Measurements from ENCODE around the gene NPM3.

Gene NPM3

GRCh38 chr10:101761226-101761625 is 22.0 kb downstream of the NPM3 start:
- H3K79me2 ChIP-seq (ENCODE audit: low read length) = no peaks in the 10 kb centered on the region
- no peaks in the 10 kb centered on the region for H3K9me2 ChIP-seq (replicated peaks; ENCODE audit: insufficient read depth, low read length)
- no peak overlapping the region for H3K4me2 ChIP-seq (ENCODE audit: low read depth, low read length)
- DNase-seq = no peak
- H3K9me3 ChIP-seq (replicated peaks; ENCODE audit: insufficient read depth, low read length) = no peaks in the 10 kb centered on the region
- H3K36me3 ChIP-seq (replicated peaks; ENCODE audit: insufficient read depth, low read length) = no peaks in the 10 kb centered on the region
- no peaks in the 10 kb centered on the region; the same call in 1 of the 2 replicates for H3K27me3 ChIP-seq (replicated peaks; ENCODE audit: insufficient read depth, low read length)
- no peak overlapping the region for H2AFZ ChIP-seq (ENCODE audit: low read length)
- TF ChIP-seq CTCF (IDR thresholded peaks at IDR 0.05; ENCODE audit: low read length) (no peak), EZH2 (optimal IDR thresholded peaks at IDR 0.05; ENCODE audit: low read depth, low read length) (no peak), EZH2phosphoT487 (IDR thresholded peaks at IDR 0.05; ENCODE audit: low read length) (no peak)
- H3K27ac ChIP-seq (ENCODE audit: low read length) = no peak overlapping the region
- H4K20me1 ChIP-seq (ENCODE audit: insufficient read depth, low read length) = no peaks in the 10 kb centered on the region
- H3F3A ChIP-seq (ENCODE audit: insufficient read depth, low read length) = no peaks in the 10 kb centered on the region
- no peak overlapping the region for H3K9ac ChIP-seq (ENCODE audit: low read length)
- H3K4me3 ChIP-seq (ENCODE audit: low read length) = no peak overlapping the region
- H3K4me1 ChIP-seq (ENCODE audit: low read length) = no peaks in the 10 kb centered on the region

- TF ChIP-seq EZH2 (optimal IDR thresholded peaks at IDR 0.05; ENCODE audit: low read depth, low read length) (no peak), EZH2phosphoT487 (IDR thresholded peaks at IDR 0.05; ENCODE audit: low read length) (no peak), CTCF (IDR thresholded peaks at IDR 0.05; ENCODE audit: low read length) (no peak)
- H3K4me3 ChIP-seq (ENCODE audit: low read length) = no peak overlapping the region
- no peak for DNase-seq
- H3K9me3 ChIP-seq (replicated peaks; ENCODE audit: insufficient read depth, low read length) = no peaks in the 10 kb centered on the region
- H3K36me3 ChIP-seq (replicated peaks; ENCODE audit: insufficient read depth, low read length) = no peaks in the 10 kb centered on the region
- H3K4me2 ChIP-seq (ENCODE audit: low read depth, low read length) = no peak overlapping the region
- no peaks in the 10 kb centered on the region for H3K4me1 ChIP-seq (ENCODE audit: low read length)
- H3K79me2 ChIP-seq (ENCODE audit: low read length) = no peaks in the 10 kb centered on the region
- no peaks in the 10 kb centered on the region for H3F3A ChIP-seq (ENCODE audit: insufficient read depth, low read length)
- H3K9ac ChIP-seq (ENCODE audit: low read length) = no peak overlapping the region
- no peak overlapping the region for H3K27ac ChIP-seq (ENCODE audit: low read length)
- no peaks in the 10 kb centered on the region for H3K9me2 ChIP-seq (replicated peaks; ENCODE audit: insufficient read depth, low read length)
- H3K27me3 ChIP-seq (replicated peaks; ENCODE audit: insufficient read depth, low read length) = no peaks in the 10 kb centered on the region; the same call in 1 of the 2 replicates
- H4K20me1 ChIP-seq (ENCODE audit: insufficient read depth, low read length) = no peaks in the 10 kb centered on the region
- H2AFZ ChIP-seq (ENCODE audit: low read length) = no peak overlapping the region
Observed at GRCh38 chr10:101760510-101760909, 22.7 kb downstream of the NPM3 start.

GRCh38 chr10:101759309-101760247 is 23.7 kb downstream of the NPM3 start:
- H3F3A ChIP-seq (ENCODE audit: insufficient read depth, low read length) = no peaks in the 10 kb centered on the region
- no peaks in the 10 kb centered on the region for H3K36me3 ChIP-seq (replicated peaks; ENCODE audit: insufficient read depth, low read length)
- no peak for DNase-seq
- no peak overlapping the region for H2AFZ ChIP-seq (ENCODE audit: low read length)
- H3K4me3 ChIP-seq (ENCODE audit: low read length) = no peak overlapping the region
- H3K27me3 ChIP-seq (replicated peaks; ENCODE audit: insufficient read depth, low read length) = no peaks in the 10 kb centered on the region; the same call in 1 of the 2 replicates
- H3K27ac ChIP-seq (ENCODE audit: low read length) = no peak overlapping the region
- TF ChIP-seq EZH2phosphoT487 (IDR thresholded peaks at IDR 0.05; ENCODE audit: low read length) (no peak), CTCF (IDR thresholded peaks at IDR 0.05; ENCODE audit: low read length) (no peak), EZH2 (optimal IDR thresholded peaks at IDR 0.05; ENCODE audit: low read depth, low read length) (no peak)
- H3K79me2 ChIP-seq (ENCODE audit: low read length) = no peaks in the 10 kb centered on the region
- no peaks in the 10 kb centered on the region for H3K4me1 ChIP-seq (ENCODE audit: low read length)
- H3K4me2 ChIP-seq (ENCODE audit: low read depth, low read length) = no peak overlapping the region
- H3K9ac ChIP-seq (ENCODE audit: low read length) = no peak overlapping the region
- no peaks in the 10 kb centered on the region for H4K20me1 ChIP-seq (ENCODE audit: insufficient read depth, low read length)
- H3K9me3 ChIP-seq (replicated peaks; ENCODE audit: insufficient read depth, low read length) = no peaks in the 10 kb centered on the region
- no peaks in the 10 kb centered on the region for H3K9me2 ChIP-seq (replicated peaks; ENCODE audit: insufficient read depth, low read length)
